Karpas-422 (cell line): ENCODE data around the gene USF3. TPM values are rescaled to one million over a fixed set of nuclear protein-coding genes. Genes with fewer than 3 reads are reported as not detected.

Experiments
- DNase-seq: peaks from one replicate; pipeline ENCODE4 v3.0.0-alpha.2; 2015
- H2AFZ ChIP-seq: fragments of 200-600 bp; sonication (generic); 2 replicates; pipeline ENCODE4 v1.6.1; 2014; ENCODE audit warnings: antibody characterized with exemption, low read length, mixed read lengths
- H3K27ac ChIP-seq: fragments of 200-600 bp; sonication (generic); 2 replicates; pipeline ENCODE4 v1.5.1; 2014; ENCODE audit warnings: mild to moderate bottlenecking, low read length, moderate library complexity
- H3K27me3 ChIP-seq: fragments of 200-600 bp; sonication (generic); 2 replicates; pipeline ENCODE4 v1.6.1; 2014; ENCODE audit warnings: low read length, mixed read lengths
- H3K36me3 ChIP-seq: fragments of 200-600 bp; sonication (generic); 2 replicates; pipeline ENCODE4 v1.6.1; 2014; ENCODE audit warnings: low read length, mixed read lengths; ENCODE audit not compliant: insufficient read depth
- H3K4me1 ChIP-seq: fragments of 200-600 bp; sonication (generic); 2 replicates; pipeline ENCODE4 v1.6.1; 2014; ENCODE audit warnings: mild to moderate bottlenecking, low read length, mixed read lengths
- H3K4me2 ChIP-seq: fragments of 200-600 bp; sonication (generic); 2 replicates; pipeline ENCODE4 v1.6.1; 2014; ENCODE audit warnings: low read length, low read depth, mild to moderate bottlenecking; ENCODE audit not compliant: poor library complexity, severe bottlenecking
- H3K4me3 ChIP-seq: fragments of 200-600 bp; sonication (generic); 2 replicates; pipeline ENCODE4 v1.5.1; 2014; ENCODE audit warnings: mild to moderate bottlenecking, antibody characterized with exemption, low read length, mixed read lengths
- H3K79me2 ChIP-seq: fragments of 200-600 bp; sonication (generic); 2 replicates; pipeline ENCODE4 v1.6.1; 2014; ENCODE audit warnings: mild to moderate bottlenecking, low read length, mixed read lengths
- H3K9ac ChIP-seq: fragments of 200-600 bp; sonication (generic); 2 replicates; pipeline ENCODE4 v1.6.0; 2014; ENCODE audit warnings: low read length
- H3K9me2 ChIP-seq: fragments of 200-600 bp; sonication (generic), shearing (Covaris generic); replicated peaks from 2 replicates; pipeline ENCODE4 v1.6.0; 2014; ENCODE audit warnings: mild to moderate bottlenecking, low read length, moderate library complexity; ENCODE audit not compliant: insufficient read depth
- H3K9me3 ChIP-seq: fragments of 300-700, 200-600 bp; sonication (generic); 2 replicates; pipeline ENCODE4 v1.6.1; 2014; ENCODE audit warnings: low read length, mixed read lengths
- H4K20me1 ChIP-seq: fragments of 200-600 bp; sonication (generic); 2 replicates; pipeline ENCODE4 v1.6.1; 2014; ENCODE audit warnings: mild to moderate bottlenecking, antibody characterized with exemption, low read length, low read depth; ENCODE audit not compliant: insufficient read depth
- total RNA-seq: library from RNA; depleted of rRNA; stranded (reverse); fragments of >200 nt; shearing (Covaris generic); gene quantifications from 2 replicates; pipeline ENCODE4 v1.2.3, GENCODE V29; 2014; ENCODE audit warnings: low replicate concordance

The USF3 gene
- total RNA-seq, 1 experiment from 2014 or later = 32.2 TPM

GRCh38 chr3:113659101-113659541, 37.3 kb downstream of the USF3 start:
- H2AFZ ChIP-seq = no peak overlapping the region
- H3K79me2 ChIP-seq = no peaks in the 10 kb centered on the region
- H3K27ac ChIP-seq = no peak overlapping the region
- no peak for DNase-seq
- H3K36me3 ChIP-seq = peaks cover 14% of the 10 kb centered on the region; the same call in 1 of the 2 replicates
- H4K20me1 ChIP-seq = no peaks in the 10 kb centered on the region
- no peak overlapping the region for H3K9ac ChIP-seq
- no peaks in the 10 kb centered on the region for H3K4me1 ChIP-seq
- no peaks in the 10 kb centered on the region for H3K9me3 ChIP-seq
- H3K4me2 ChIP-seq = no peak overlapping the region
- no peaks in the 10 kb centered on the region for H3K27me3 ChIP-seq
- H3K4me3 ChIP-seq = no peak overlapping the region
- H3K9me2 ChIP-seq = no peaks in the 10 kb centered on the region

- Histone ChIP-seq H3K4me3 (no peak overlapping the region), H3K4me2 (no peak overlapping the region), H3K9ac (no peak overlapping the region), H4K20me1 (no peaks in the 10 kb centered on the region), H3K36me3 (peaks cover 14% of the 10 kb centered on the region; the same call in 1 of the 2 replicates), H3K9me3 (no peaks in the 10 kb centered on the region), H3K9me2 (no peaks in the 10 kb centered on the region), H3K79me2 (no peaks in the 10 kb centered on the region), H3K4me1 (no peaks in the 10 kb centered on the region), H2AFZ (no peak overlapping the region), H3K27me3 (no peaks in the 10 kb centered on the region), H3K27ac (no peak overlapping the region)
- no peak for DNase-seq
These were observed 38.3 kb downstream of the USF3 start for GRCh38 chr3:113658107-113658506.

- H3K36me3 ChIP-seq = no peaks in the 10 kb centered on the region
- DNase-seq = no peak
- H3K9ac ChIP-seq = no peak overlapping the region
- no peak overlapping the region for H2AFZ ChIP-seq
- H3K4me3 ChIP-seq = no peak overlapping the region
- no peaks in the 10 kb centered on the region for H3K9me2 ChIP-seq
- H4K20me1 ChIP-seq = no peaks in the 10 kb centered on the region
- no peaks in the 10 kb centered on the region for H3K27me3 ChIP-seq
- no peaks in the 10 kb centered on the region for H3K9me3 ChIP-seq
- no peaks in the 10 kb centered on the region for H3K4me1 ChIP-seq
- no peak overlapping the region for H3K4me2 ChIP-seq
- no peak overlapping the region for H3K27ac ChIP-seq
- no peaks in the 10 kb centered on the region for H3K79me2 ChIP-seq
These were observed 41.6 kb downstream of the USF3 start for GRCh38 chr3:113654851-113655250.

- no peaks in the 10 kb centered on the region for H3K79me2 ChIP-seq
- no peak overlapping the region for H3K27ac ChIP-seq
- DNase-seq = no peak
- no peaks in the 10 kb centered on the region for H4K20me1 ChIP-seq
- no peaks in the 10 kb centered on the region for H3K4me1 ChIP-seq
- no peak overlapping the region for H3K4me3 ChIP-seq
- no peaks in the 10 kb centered on the region for H3K9me2 ChIP-seq
- no peaks in the 10 kb centered on the region for H3K9me3 ChIP-seq
- no peak overlapping the region for H2AFZ ChIP-seq
- no peaks in the 10 kb centered on the region for H3K27me3 ChIP-seq
- no peaks in the 10 kb centered on the region for H3K36me3 ChIP-seq
- H3K9ac ChIP-seq = no peak overlapping the region
- H3K4me2 ChIP-seq = no peak overlapping the region
These were observed 42.1 kb downstream of the USF3 start for GRCh38 chr3:113654310-113654709.

- no peaks in the 10 kb centered on the region for H3K79me2 ChIP-seq
- no peak overlapping the region for H2AFZ ChIP-seq
- H3K27ac ChIP-seq = no peak overlapping the region
- H3K9me3 ChIP-seq = no peaks in the 10 kb centered on the region
- DNase-seq = no peak
- H3K36me3 ChIP-seq = no peaks in the 10 kb centered on the region
- H3K4me3 ChIP-seq = no peak overlapping the region
- H3K9me2 ChIP-seq = no peaks in the 10 kb centered on the region
- H3K27me3 ChIP-seq = no peaks in the 10 kb centered on the region
- no peaks in the 10 kb centered on the region for H3K4me1 ChIP-seq
- no peak overlapping the region for H3K4me2 ChIP-seq
- H3K9ac ChIP-seq = no peak overlapping the region
- no peaks in the 10 kb centered on the region for H4K20me1 ChIP-seq
These were observed 47.1 kb downstream of the USF3 start for GRCh38 chr3:113649174-113649845.

GRCh38 chr3:113648524-113648923, 47.9 kb downstream of the USF3 start:
- H3K4me3 ChIP-seq = no peak overlapping the region
- no peaks in the 10 kb centered on the region for H3K79me2 ChIP-seq
- H3K9ac ChIP-seq = no peak overlapping the region
- H2AFZ ChIP-seq = no peak overlapping the region
- DNase-seq = no peak
- no peak overlapping the region for H3K27ac ChIP-seq
- no peaks in the 10 kb centered on the region for H3K9me2 ChIP-seq
- no peaks in the 10 kb centered on the region for H3K9me3 ChIP-seq
- no peaks in the 10 kb centered on the region for H3K4me1 ChIP-seq
- no peak overlapping the region for H3K4me2 ChIP-seq
- no peaks in the 10 kb centered on the region for H3K36me3 ChIP-seq
- H3K27me3 ChIP-seq = no peaks in the 10 kb centered on the region
- no peaks in the 10 kb centered on the region for H4K20me1 ChIP-seq

GRCh38 chr3:113643583-113643982, 52.9 kb downstream of the USF3 start:
- Histone ChIP-seq H3K36me3 (no peaks in the 10 kb centered on the region), H3K4me3 (no peak overlapping the region), H3K4me1 (no peaks in the 10 kb centered on the region), H3K27me3 (no peaks in the 10 kb centered on the region), H3K9me2 (no peaks in the 10 kb centered on the region), H3K27ac (no peak overlapping the region), H2AFZ (no peak overlapping the region), H3K4me2 (no peak overlapping the region), H3K79me2 (no peaks in the 10 kb centered on the region), H3K9ac (no peak overlapping the region), H4K20me1 (no peaks in the 10 kb centered on the region), H3K9me3 (no peaks in the 10 kb centered on the region)
- DNase-seq = no peak

- Histone ChIP-seq H2AFZ (no peak overlapping the region), H3K27ac (no peak overlapping the region), H3K4me1 (no peaks in the 10 kb centered on the region), H4K20me1 (no peaks in the 10 kb centered on the region), H3K9me2 (no peaks in the 10 kb centered on the region), H3K27me3 (no peaks in the 10 kb centered on the region), H3K4me3 (no peak overlapping the region), H3K9me3 (no peaks in the 10 kb centered on the region), H3K9ac (no peak overlapping the region), H3K4me2 (no peak overlapping the region), H3K79me2 (no peaks in the 10 kb centered on the region), H3K36me3 (no peaks in the 10 kb centered on the region)
- no peak for DNase-seq
These were observed 57.5 kb downstream of the USF3 start for GRCh38 chr3:113638910-113639309.
